ENCODE data around the gene SCFD1.

DNA sequence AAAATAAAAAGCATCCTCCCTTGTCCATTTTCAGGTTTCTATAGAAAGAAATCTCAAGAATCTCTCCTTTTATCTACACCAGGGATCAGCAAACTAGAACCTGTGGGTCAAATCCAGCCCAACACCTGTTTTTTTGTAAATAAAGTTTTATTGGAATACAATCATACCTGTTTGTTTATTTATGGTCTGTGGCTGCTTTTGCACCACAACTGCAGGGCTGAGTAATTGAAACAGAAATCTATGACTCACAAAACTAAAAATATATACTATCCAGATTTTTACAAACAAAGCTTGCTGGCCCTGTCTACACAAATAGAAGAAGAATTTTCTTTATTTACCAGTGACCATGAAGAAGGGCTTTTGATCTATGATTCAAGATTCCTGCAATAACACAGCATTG lies 157.1 kb downstream of the SCFD1 start:
- TF ChIP-seq, protein P1, sequence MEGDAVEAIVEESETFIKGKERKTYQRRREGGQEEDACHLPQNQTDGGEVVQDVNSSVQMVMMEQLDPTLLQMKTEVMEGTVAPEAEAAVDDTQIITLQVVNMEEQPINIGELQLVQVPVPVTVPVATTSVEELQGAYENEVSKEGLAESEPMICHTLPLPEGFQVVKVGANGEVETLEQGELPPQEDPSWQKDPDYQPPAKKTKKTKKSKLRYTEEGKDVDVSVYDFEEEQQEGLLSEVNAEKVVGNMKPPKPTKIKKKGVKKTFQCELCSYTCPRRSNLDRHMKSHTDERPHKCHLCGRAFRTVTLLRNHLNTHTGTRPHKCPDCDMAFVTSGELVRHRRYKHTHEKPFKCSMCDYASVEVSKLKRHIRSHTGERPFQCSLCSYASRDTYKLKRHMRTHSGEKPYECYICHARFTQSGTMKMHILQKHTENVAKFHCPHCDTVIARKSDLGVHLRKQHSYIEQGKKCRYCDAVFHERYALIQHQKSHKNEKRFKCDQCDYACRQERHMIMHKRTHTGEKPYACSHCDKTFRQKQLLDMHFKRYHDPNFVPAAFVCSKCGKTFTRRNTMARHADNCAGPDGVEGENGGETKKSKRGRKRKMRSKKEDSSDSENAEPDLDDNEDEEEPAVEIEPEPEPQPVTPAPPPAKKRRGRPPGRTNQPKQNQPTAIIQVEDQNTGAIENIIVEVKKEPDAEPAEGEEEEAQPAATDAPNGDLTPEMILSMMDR (IDR thresholded peaks at IDR 0.05): no peak
- no peak for TF ChIP-seq POLR2A (IDR thresholded peaks at IDR 0.05)
